Embryonic facial prominence (tissue), 1 donor: ENCODE measurements around the gene BTBD17.

Source experiments
- DNase-seq: peaks from one replicate; pipeline ENCODE4 v3.0.0-alpha.2; 2016; ENCODE audit errors: extremely low spot score

BTBD17 gene

GRCh38 chr17:74387365-74388218 lies 25.9 kb upstream of the BTBD17 start:
- no peak for DNase-seq

- no peak for DNase-seq
Observed at GRCh38 chr17:74386386-74386785, 24.7 kb upstream of the BTBD17 start.

GRCh38 chr17:74385201-74385600 lies 23.5 kb upstream of the BTBD17 start:
- DNase-seq = no peak

- no peak for DNase-seq
Observed at GRCh38 chr17:74383141-74383540, 21.5 kb upstream of the BTBD17 start.

GRCh38 chr17:74380959-74381808 lies 19.5 kb upstream of the BTBD17 start:
- DNase-seq = no peak

GRCh38 chr17:74380086-74380958 lies 18.7 kb upstream of the BTBD17 start:
- DNase-seq = peak; percentile 23

GRCh38 chr17:74379495-74380085 lies 17.9 kb upstream of the BTBD17 start:
- DNase-seq = peak; percentile 78

GRCh38 chr17:74374858-74375257 lies 13.2 kb upstream of the BTBD17 start:
- no peak for DNase-seq

- DNase-seq = no peak
Observed at GRCh38 chr17:74373838-74374606, 12.4 kb upstream of the BTBD17 start.

GRCh38 chr17:74372426-74372825 lies 10.8 kb upstream of the BTBD17 start:
- no peak for DNase-seq

GRCh38 chr17:74371653-74372147 lies 10.0 kb upstream of the BTBD17 start:
- DNase-seq = no peak

- no peak for DNase-seq
Observed at GRCh38 chr17:74369665-74370490, 8.2 kb upstream of the BTBD17 start.

- no peak for DNase-seq
Observed at GRCh38 chr17:74369221-74369620, 7.6 kb upstream of the BTBD17 start.

- no peak for DNase-seq
Observed at GRCh38 chr17:74368341-74369081, 6.8 kb upstream of the BTBD17 start.

- no peak for DNase-seq
Observed at GRCh38 chr17:74367206-74367605, 5.5 kb upstream of the BTBD17 start, which contains the start of gene GPR142. TSS of gene GPR142 (plus strand) at chr17:74367506. CDS start at chr17:74369541, 2,035 bp downstream.

GRCh38 chr17:74362810-74363498 lies 1.3 kb upstream of the BTBD17 start:
- no peak for DNase-seq

GRCh38 chr17:74362069-74362405 lies 369 bp upstream of the BTBD17 start:
- no peak for DNase-seq

GRCh38 chr17:74360899-74361229 lies 804 bp downstream of the BTBD17 start:
- DNase-seq = no peak
